Duodenal mucosa (tissue), 2 donors: Measurements from ENCODE around the gene NFATC3.

Experiments
- H3K27ac ChIP-seq: one replicate; pipeline ENCODE4 v1.7.0; 2013; ENCODE audit warnings: low read depth, low read length
- H3K27me3 ChIP-seq, 2 donors: one replicate each; pipeline ENCODE4 v1.7.0; 2013; ENCODE audit warnings: low read length in 2 of 2, control low read depth in 1 of 2; ENCODE audit not compliant: insufficient read depth in 2 of 2, control insufficient read depth in 1 of 2
- H3K36me3 ChIP-seq, 2 donors: one replicate each; pipeline ENCODE4 v1.7.0; 2013; ENCODE audit warnings: low read length in 2 of 2, control low read depth in 1 of 2; ENCODE audit not compliant: insufficient read depth in 2 of 2, control insufficient read depth in 1 of 2
- H3K4me1 ChIP-seq, 2 donors: one replicate each; pipeline ENCODE4 v1.7.0; 2013; ENCODE audit warnings: low read length in 2 of 2, control low read depth in 1 of 2; ENCODE audit not compliant: insufficient read depth in 2 of 2, control insufficient read depth in 1 of 2
- H3K4me3 ChIP-seq, 2 donors: one replicate each; pipeline ENCODE4 v1.7.0; 2013; ENCODE audit warnings: low read length in 2 of 2, low read depth in 1 of 2
- H3K9ac ChIP-seq, 2 donors: one replicate each; pipeline ENCODE4 v1.7.0; 2013; ENCODE audit warnings: low read length in 2 of 2, low read depth in 1 of 2
- H3K9me3 ChIP-seq, 2 donors: one replicate each; pipeline ENCODE4 v1.7.0; 2013; ENCODE audit warnings: low read length in 2 of 2, control low read depth in 1 of 2; ENCODE audit not compliant: control insufficient read depth in 1 of 2

NFATC3 gene

DNA sequence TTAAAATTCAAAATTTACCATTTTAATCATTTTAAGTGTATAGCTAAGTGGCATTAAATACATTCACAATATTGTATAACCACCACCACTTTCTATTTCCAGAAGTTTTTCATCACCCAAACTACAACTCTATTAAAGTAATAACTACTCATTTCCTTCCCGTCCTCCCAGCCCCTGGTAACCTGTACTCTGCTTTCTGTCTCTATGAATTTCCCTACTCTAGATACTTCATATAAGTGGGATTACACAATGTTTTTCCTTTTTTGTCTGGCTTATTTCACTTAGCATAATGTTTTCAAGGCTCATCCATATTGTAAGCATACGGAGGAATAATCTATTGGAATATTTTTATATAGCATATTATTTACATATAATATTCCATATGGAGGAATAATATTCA, 121.1 kb downstream of the NFATC3 start:
- H3K36me3 ChIP-seq = peaks cover 3% of the 10 kb centered on the region in 2 donors

DNA sequence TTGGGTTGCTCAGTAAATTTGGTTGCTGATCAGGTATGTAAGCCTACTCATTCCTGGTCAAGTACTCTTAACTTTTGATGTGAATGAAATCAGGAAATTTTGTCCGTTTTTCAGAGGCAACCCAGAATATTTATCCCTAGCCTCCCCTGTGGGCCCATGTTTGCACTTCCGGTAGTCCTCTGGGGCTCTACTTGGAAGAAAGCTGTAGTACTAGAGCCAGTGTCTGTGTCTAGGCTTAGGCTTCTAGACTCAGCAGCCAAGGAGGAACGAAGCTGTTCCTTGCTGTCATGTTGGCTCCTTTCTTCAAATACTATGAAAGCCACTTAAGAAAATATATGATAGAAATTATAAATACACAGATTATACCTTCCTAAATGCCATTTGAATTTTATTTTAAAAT, 129.6 kb downstream of the NFATC3 start:
- Histone ChIP-seq H3K36me3 (peaks cover 0 to 3% of the 10 kb centered on the region in 2 donors), H3K9me3 (no peaks in the 10 kb centered on the region), H3K4me1 (no peaks in the 10 kb centered on the region), H3K27ac (no peak overlapping the region), H3K4me3 (no peak overlapping the region), H3K9ac (no peak overlapping the region), H3K27me3 (no peaks in the 10 kb centered on the region)

More for the DNA sequence above, 121.1 kb downstream of the NFATC3 start:
- no peak overlapping the region for H3K4me3 ChIP-seq
- H3K4me1 ChIP-seq = no peaks in the 10 kb centered on the region
- no peaks in the 10 kb centered on the region for H3K9me3 ChIP-seq
- H3K27me3 ChIP-seq = no peaks in the 10 kb centered on the region
- H3K27ac ChIP-seq = no peak overlapping the region
- H3K9ac ChIP-seq = no peak overlapping the region

DNA sequence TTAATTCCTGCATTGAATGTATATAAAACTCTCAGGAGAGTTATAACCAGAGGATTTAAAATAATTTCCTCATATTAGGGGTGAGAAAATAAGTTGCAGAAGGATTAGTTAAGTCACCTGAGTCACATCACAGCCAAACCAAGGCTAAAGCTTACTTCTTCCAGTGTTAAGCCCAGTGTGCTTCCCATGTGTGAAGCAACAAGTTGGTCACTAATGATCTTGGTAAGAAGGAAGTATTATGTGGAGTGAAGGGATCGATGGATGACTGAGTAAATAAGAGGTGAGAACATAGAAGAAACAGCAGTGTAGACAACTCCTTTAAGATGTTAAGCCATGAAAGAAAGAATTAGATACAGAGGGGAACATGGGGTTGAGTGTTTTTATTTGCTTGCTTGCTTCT, 130.1 kb downstream of the NFATC3 start:
- Histone ChIP-seq H3K27me3 (no peaks in the 10 kb centered on the region), H3K9ac (no peak overlapping the region), H3K36me3 (peaks cover 0 to 3% of the 10 kb centered on the region in 2 donors), H3K4me3 (no peak overlapping the region), H3K27ac (no peak overlapping the region), H3K4me1 (no peaks in the 10 kb centered on the region), H3K9me3 (no peaks in the 10 kb centered on the region)

DNA sequence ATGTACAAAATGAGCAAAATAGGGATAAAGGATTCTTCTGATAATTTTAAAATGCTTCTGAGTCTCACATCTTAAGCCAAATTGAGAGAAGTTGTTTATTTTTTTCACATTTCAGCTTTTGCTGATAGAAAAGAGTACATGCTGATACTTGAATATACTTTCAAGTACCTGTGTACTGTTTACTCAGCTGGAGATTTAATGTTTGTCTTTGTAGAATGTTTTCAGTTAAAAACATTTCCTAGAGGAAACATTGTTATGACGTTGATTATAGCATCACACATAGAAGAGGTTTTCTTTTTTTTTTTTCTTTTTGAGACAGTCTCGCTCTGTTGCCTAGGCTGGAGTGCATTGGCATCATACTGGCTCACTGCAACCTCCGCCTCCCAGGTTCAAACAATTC, 131.1 kb downstream of the NFATC3 start:
- Histone ChIP-seq H3K36me3 (peaks cover 0 to 3% of the 10 kb centered on the region in 2 donors), H3K9ac (no peak overlapping the region), H3K9me3 (no peaks in the 10 kb centered on the region), H3K4me3 (no peak overlapping the region), H3K27me3 (no peaks in the 10 kb centered on the region), H3K4me1 (no peaks in the 10 kb centered on the region), H3K27ac (no peak overlapping the region)

DNA sequence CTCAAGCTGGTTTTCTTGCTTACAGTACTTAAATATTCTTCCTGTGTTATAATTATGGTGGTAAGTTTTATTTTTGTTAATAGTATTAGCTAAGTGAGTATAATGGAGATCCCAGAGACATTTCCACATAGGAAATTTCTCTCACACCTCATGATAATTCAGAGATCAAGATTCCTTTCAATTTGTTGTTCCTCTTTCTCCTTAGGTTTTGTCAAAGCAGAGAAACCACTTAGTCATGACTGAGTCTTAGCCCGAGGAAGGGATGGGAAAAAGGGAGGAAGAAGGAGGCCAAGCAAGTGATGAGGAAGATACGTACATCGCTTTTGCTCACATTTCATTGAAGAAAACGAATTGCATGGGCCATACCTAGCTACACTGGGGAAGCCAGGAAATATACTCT, 132.3 kb downstream of the NFATC3 start:
- Histone ChIP-seq H3K4me1 (no peaks in the 10 kb centered on the region), H3K9ac (no peak overlapping the region), H3K27me3 (no peaks in the 10 kb centered on the region), H3K27ac (no peak overlapping the region), H3K9me3 (no peaks in the 10 kb centered on the region), H3K4me3 (no peak overlapping the region), H3K36me3 (peaks cover 0 to 3% of the 10 kb centered on the region in 2 donors)

DNA sequence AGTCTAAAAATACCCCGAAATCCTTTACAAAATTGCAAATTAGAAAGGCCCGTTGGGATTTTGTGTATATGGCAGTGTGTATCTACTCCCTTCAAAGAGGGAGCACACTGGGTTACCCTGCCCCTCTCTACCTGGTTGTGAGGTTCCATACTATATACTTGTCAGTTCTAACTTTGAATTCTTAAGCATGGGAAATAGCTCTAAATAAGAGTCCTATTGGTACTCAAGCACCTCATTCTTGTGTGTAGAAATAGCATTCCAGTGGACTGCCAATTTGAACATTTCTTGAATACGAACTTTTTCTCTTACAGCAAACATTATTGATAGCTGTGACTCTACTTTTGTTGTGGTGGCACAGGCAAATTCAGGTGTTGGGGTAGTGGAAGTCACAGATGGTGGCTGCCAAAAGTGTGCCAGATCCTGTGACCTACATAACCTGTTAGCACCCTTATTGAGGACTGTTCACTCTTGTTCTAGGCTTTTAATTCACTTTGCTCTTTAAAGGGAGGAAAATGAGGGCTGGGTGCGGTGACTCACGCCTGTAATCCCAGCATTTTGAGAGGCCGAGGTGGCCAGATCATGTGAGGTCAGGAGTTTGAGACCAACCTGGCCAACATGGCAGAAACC, 134.7 kb downstream of the NFATC3 start:
- Histone ChIP-seq H3K27ac (no peak overlapping the region), H3K4me1 (no peaks in the 10 kb centered on the region), H3K9me3 (no peaks in the 10 kb centered on the region), H3K9ac (no peak overlapping the region), H3K4me3 (no peak overlapping the region), H3K36me3 (peaks cover 0 to 3% of the 10 kb centered on the region in 2 donors), H3K27me3 (no peaks in the 10 kb centered on the region)

DNA sequence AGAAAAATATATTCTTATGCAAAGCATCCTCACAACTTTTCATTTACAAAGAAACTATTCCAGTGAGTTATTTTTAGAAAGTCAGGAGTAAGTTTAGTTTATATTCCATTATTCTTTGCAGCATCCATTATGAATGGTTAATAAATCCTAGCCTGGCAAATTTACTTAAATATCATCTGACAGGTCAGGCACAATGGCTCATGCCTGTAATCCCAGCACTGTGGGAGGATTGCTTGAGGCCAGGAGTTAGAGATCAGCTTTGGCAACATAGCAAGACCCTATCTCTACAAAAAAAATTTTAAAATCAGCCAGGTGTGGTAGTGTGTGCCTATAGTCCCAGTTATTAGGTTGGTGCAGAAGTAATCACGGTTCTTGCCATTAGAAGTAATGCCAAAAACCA, 137.9 kb downstream of the NFATC3 start:
- Histone ChIP-seq H3K4me1 (peaks cover 3 to 7% of the 10 kb centered on the region in 2 donors), H3K9ac (no peak overlapping the region), H3K4me3 (no peak overlapping the region), H3K9me3 (no peaks in the 10 kb centered on the region), H3K27me3 (no peaks in the 10 kb centered on the region), H3K36me3 (no peaks in the 10 kb centered on the region), H3K27ac (no peak overlapping the region)

DNA sequence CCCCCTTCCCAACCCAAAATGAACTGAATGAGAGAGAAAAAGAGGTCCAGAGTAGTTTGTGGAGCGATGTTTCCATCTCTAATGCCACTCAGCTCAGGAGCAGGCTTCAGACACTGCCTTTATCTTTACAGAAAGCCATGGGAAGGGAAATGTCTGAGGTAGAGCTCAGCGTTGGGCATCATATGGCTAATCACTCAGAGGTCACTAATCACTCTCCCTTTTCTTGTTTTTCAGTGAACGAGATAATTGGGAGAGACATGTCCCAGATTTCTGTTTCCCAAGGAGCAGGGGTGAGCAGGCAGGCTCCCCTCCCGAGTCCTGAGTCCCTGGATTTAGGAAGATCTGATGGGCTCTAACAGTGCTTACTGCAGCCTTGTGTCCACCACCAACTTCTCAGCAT, 140.9 kb downstream of the NFATC3 start:
- Histone ChIP-seq H3K9ac (no peak overlapping the region), H3K27me3 (no peaks in the 10 kb centered on the region), H3K27ac (no peak overlapping the region), H3K4me3 (no peak overlapping the region), H3K4me1 (peaks cover 3 to 13% of the 10 kb centered on the region in 2 donors), H3K9me3 (no peaks in the 10 kb centered on the region), H3K36me3 (peaks cover 16 to 26% of the 10 kb centered on the region in 2 donors)

DNA sequence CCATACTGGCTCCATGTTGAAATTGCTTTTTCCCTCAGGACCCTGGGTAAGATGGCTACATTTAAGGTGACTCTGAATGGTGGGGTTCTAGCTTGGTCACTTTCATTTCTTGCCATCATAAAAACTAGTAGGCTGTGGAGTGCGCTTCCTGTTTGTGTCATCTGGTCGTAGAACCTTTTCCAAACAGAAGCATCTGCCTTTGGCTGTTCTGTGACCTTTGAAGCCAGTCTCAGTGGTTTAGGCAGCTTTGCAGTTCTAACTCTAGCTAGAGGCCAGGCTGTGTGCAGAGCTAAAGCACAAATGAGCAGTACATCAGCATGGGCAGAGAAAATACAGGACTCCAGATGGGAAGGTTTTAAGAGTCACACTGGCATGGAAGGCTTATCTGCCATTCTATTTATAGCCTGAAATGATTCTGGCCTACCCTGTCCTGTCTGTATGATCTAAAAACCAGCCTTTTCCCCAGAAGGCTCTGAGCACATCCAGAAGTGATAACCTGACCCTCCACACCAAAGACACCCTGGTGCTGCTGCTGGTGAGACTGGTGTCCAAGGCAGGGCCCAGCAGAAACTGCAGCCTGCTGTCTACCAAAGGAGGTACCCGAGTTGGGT, 142.1 kb downstream of the NFATC3 start:
- H3K4me1 ChIP-seq = peaks cover 3 to 13% of the 10 kb centered on the region in 2 donors
- no peak overlapping the region for H3K4me3 ChIP-seq
- H3K36me3 ChIP-seq = peaks cover 20 to 38% of the 10 kb centered on the region in 2 donors
- no peaks in the 10 kb centered on the region for H3K9me3 ChIP-seq
- no peaks in the 10 kb centered on the region for H3K27me3 ChIP-seq
- no peak overlapping the region for H3K9ac ChIP-seq
- no peak overlapping the region for H3K27ac ChIP-seq

DNA sequence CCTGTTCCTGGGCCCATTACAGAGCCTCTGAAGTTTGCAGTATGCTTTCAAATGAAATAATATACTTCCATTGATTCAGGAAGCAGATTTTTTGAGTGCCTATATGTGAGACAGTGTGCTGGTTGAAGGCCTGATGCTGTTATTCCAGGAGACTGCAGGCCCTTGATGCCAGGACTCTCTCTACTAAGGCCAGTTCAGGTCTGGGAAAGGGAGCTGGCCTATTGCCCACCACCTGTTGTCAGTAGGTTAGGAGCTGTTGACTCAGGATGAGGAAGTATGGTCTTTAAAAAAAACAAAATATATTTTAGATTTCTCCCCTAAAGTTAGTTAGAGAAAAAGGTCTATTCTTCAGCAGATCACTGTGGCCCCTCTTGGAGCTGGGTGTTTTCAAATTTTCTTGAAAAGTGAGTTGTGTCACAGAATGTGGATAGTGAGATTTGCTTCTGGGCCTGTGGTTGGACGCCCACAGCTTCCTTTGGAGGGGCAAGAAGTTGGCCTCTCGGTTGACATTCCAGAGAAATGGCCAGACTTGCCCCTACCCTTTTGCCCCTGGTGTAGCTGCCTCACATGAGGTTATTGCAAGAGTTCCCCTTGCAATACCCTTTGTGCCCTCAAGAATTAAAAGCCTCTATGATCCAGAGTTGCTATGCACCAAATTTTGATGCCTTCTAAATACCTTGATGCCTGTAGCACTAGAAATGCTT, 142.8 kb downstream of the NFATC3 start:
- peaks cover 24 to 42% of the 10 kb centered on the region in 2 donors for H3K36me3 ChIP-seq
- no peaks in the 10 kb centered on the region for H3K27me3 ChIP-seq
- no peak overlapping the region for H3K9ac ChIP-seq
- no peak overlapping the region for H3K27ac ChIP-seq
- H3K4me1 ChIP-seq = peaks cover 3 to 13% of the 10 kb centered on the region in 2 donors
- no peaks in the 10 kb centered on the region for H3K9me3 ChIP-seq
- no peak overlapping the region for H3K4me3 ChIP-seq
